Endothelial cell of umbilical vein (primary cell): ENCODE results near the gene NCKAP5.

ENCODE experiments used
- EZH2 ChIP-seq: IDR thresholded peaks from 2 replicates; pipeline ENCODE4 v1.6.1; 2012; ENCODE audit warnings: borderline replicate concordance, low read depth, mild to moderate bottlenecking, moderate library complexity, low read length, inconsistent platforms; ENCODE audit not compliant: severe bottlenecking
- FOS ChIP-seq: IDR thresholded peaks from 2 replicates; pipeline ENCODE4 v1.6.1; 2011; ENCODE audit warnings: mild to moderate bottlenecking, low read length, moderate library complexity, borderline replicate concordance; ENCODE audit not compliant: insufficient read depth
- GATA2 ChIP-seq: IDR thresholded peaks from 2 replicates; pipeline ENCODE4 v1.7.0; 2011; ENCODE audit warnings: low read depth, mild to moderate bottlenecking, moderate library complexity, mixed read lengths, low read length; ENCODE audit not compliant: insufficient read length, insufficient read depth
- JUN ChIP-seq: IDR thresholded peaks from 2 replicates; pipeline ENCODE4 v1.6.1; 2011; ENCODE audit warnings: borderline replicate concordance, low read depth; ENCODE audit not compliant: insufficient read length, insufficient read depth
- MYC ChIP-seq: IDR thresholded peaks from one replicate; pipeline ENCODE4 v1.6.1; 2011; ENCODE audit warnings: mild to moderate bottlenecking, low read depth, low read length
- POLR2A ChIP-seq: IDR thresholded peaks from 2 replicates; pipeline ENCODE4 v1.6.1; 2012; ENCODE audit warnings: low read depth, mild to moderate bottlenecking, control low read depth, low read length
- POLR2AphosphoS5 ChIP-seq: IDR thresholded peaks from 2 replicates; pipeline ENCODE4 v1.6.1; 2012; ENCODE audit warnings: low read depth, mild to moderate bottlenecking, control low read depth, low read length, moderate library complexity; ENCODE audit not compliant: insufficient read depth
- TF ChIP-seq, protein P1 (sequence below), 2 donors: IDR thresholded peaks; 1 replicate in 1 of 2; 2 replicates in 1 of 2; pipeline ENCODE4 v1.5.1; 2011; ENCODE audit warnings: low read length in 2 of 2, mild to moderate bottlenecking in 2 of 2, moderate library complexity in 2 of 2, control low read depth in 1 of 2, inconsistent platforms in 1 of 2, low read depth in 1 of 2; ENCODE audit not compliant: insufficient read depth in 1 of 2; ENCODE audit errors: extremely low read depth in 1 of 2
- TF ChIP-seq, protein P2 (sequence below): IDR thresholded peaks from 2 replicates; pipeline ENCODE4 v1.6.1; 2011; ENCODE audit not compliant: insufficient read depth, insufficient read length

DNA sequence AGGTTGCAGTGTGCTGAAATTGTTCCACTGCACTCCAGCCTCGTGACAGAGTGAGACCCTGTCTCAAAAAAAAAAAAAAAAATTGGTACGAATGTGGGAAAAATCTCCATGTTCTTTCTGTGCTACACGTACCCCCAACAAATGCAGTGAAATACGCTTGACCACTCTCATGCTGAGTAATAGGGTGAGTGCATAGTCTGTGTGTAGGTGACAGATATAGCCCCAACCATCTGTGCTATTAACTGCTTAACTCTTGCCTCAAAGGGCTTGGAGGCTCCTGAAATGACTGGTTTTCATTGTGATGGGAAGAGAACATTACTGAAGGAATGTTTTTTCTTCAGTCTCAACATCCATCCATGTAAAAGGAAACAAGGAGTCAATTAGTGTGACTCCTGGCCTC lies 913.9 kb downstream of the NCKAP5 start:
- TF ChIP-seq, protein P1, sequence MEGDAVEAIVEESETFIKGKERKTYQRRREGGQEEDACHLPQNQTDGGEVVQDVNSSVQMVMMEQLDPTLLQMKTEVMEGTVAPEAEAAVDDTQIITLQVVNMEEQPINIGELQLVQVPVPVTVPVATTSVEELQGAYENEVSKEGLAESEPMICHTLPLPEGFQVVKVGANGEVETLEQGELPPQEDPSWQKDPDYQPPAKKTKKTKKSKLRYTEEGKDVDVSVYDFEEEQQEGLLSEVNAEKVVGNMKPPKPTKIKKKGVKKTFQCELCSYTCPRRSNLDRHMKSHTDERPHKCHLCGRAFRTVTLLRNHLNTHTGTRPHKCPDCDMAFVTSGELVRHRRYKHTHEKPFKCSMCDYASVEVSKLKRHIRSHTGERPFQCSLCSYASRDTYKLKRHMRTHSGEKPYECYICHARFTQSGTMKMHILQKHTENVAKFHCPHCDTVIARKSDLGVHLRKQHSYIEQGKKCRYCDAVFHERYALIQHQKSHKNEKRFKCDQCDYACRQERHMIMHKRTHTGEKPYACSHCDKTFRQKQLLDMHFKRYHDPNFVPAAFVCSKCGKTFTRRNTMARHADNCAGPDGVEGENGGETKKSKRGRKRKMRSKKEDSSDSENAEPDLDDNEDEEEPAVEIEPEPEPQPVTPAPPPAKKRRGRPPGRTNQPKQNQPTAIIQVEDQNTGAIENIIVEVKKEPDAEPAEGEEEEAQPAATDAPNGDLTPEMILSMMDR (IDR thresholded peaks at IDR 0.05; ENCODE audit: extremely low read depth in 1 of 2, insufficient read depth in 1 of 2, low read depth in 1 of 2, low read length in 2 of 2), result no peak
- no peak for TF ChIP-seq EZH2
- no peak for TF ChIP-seq POLR2A
- TF ChIP-seq MYC, result no peak
- TF ChIP-seq POLR2AphosphoS5, result no peak
- TF ChIP-seq FOS, result no peak
- TF ChIP-seq, protein P2, sequence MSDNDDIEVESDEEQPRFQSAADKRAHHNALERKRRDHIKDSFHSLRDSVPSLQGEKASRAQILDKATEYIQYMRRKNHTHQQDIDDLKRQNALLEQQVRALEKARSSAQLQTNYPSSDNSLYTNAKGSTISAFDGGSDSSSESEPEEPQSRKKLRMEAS, result no peak
- TF ChIP-seq GATA2, result no peak
- TF ChIP-seq JUN, result no peak
